ENCODE results near the gene ARID1B. TPM values are rescaled to one million over a fixed set of nuclear protein-coding genes. Genes with fewer than 3 reads are reported as not detected.

ARID1B gene
- total and polyA plus RNA-seq, 2 experiments from 2014 or later = 41.9 to 72.7 TPM

- H3K4me1 ChIP-seq (ENCODE audit: low read depth) = peaks cover 26% of the 10 kb centered on the region
Measured at GRCh38 chr6:157061770-157062594, 284.8 kb downstream of the ARID1B start.

DNA sequence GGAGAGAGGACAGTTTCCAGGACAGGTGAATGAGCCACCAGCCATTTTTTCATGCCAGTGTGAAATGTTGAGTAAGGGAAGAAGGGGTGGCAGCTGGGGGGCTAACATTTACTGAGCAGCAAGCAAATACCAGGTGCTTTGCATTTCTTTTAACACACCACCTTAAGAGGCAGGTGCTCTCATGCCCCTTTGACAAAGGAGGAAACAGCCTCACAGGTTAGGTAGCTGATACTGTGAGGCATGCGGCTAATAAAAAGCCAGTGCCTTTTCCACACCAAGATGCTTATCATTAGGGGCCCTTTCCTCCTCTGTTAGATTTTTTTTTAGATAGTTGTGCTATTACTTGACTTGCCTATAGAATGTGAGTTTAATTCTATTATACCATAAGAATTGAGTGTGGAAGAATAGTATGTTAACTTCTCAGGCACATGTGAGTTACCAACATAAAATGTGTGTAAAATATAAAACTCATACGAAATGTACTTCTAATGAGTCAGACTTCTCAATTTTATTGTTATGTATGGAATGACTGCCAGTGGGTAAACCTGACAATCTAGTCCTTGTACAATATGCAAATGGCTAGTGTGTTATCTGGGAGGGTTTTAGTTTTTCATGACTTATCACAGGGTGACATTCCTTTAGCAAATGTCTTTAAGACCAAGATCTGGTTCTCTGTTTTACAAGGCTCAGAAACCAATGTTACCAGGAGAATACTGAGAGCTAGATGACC, 286.2 kb downstream of the ARID1B start:
- H3K9me3 ChIP-seq (ENCODE audit: low read depth) = no peaks in the 10 kb centered on the region
- TF ChIP-seq, protein P1, sequence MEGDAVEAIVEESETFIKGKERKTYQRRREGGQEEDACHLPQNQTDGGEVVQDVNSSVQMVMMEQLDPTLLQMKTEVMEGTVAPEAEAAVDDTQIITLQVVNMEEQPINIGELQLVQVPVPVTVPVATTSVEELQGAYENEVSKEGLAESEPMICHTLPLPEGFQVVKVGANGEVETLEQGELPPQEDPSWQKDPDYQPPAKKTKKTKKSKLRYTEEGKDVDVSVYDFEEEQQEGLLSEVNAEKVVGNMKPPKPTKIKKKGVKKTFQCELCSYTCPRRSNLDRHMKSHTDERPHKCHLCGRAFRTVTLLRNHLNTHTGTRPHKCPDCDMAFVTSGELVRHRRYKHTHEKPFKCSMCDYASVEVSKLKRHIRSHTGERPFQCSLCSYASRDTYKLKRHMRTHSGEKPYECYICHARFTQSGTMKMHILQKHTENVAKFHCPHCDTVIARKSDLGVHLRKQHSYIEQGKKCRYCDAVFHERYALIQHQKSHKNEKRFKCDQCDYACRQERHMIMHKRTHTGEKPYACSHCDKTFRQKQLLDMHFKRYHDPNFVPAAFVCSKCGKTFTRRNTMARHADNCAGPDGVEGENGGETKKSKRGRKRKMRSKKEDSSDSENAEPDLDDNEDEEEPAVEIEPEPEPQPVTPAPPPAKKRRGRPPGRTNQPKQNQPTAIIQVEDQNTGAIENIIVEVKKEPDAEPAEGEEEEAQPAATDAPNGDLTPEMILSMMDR (IDR thresholded peaks at IDR 0.05; ENCODE audit: low read depth, low read length) = no peak
- no peak overlapping the region for H3K27ac ChIP-seq
- H3K36me3 ChIP-seq = no peaks in the 10 kb centered on the region
- no peak overlapping the region for H3K4me3 ChIP-seq
- no peaks in the 10 kb centered on the region for H3K27me3 ChIP-seq
- DNase-seq (ENCODE audit: low read depth in 1 of 2, low spot score in 1 of 2) = no peak
- H3K4me1 ChIP-seq (ENCODE audit: low read depth) = peaks cover 30% of the 10 kb centered on the region

More at GRCh38 chr6:157061770-157062594, 284.8 kb downstream of the ARID1B start:
- Histone ChIP-seq H3K27ac (no peak overlapping the region), H3K4me3 (no peak overlapping the region), H3K9me3 (ENCODE audit: low read depth) (no peaks in the 10 kb centered on the region), H3K36me3 (no peaks in the 10 kb centered on the region), H3K27me3 (no peaks in the 10 kb centered on the region)
- no peak for DNase-seq (ENCODE audit: low read depth in 1 of 2, low spot score in 1 of 2)
- TF ChIP-seq, protein P1 (IDR thresholded peaks at IDR 0.05; ENCODE audit: low read depth, low read length) = no peak

- Histone ChIP-seq H3K27ac (no peak overlapping the region), H3K27me3 (no peaks in the 10 kb centered on the region), H3K36me3 (no peaks in the 10 kb centered on the region), H3K4me3 (no peak overlapping the region), H3K9me3 (ENCODE audit: low read depth) (no peaks in the 10 kb centered on the region), H3K4me1 (ENCODE audit: low read depth) (peaks cover 34% of the 10 kb centered on the region)
- DNase-seq (ENCODE audit: low read depth in 1 of 2, low spot score in 1 of 2) = no peak
- TF ChIP-seq, protein P1 (IDR thresholded peaks at IDR 0.05; ENCODE audit: low read depth, low read length) = no peak
Measured at GRCh38 chr6:157063923-157064322, 286.7 kb downstream of the ARID1B start.

DNA sequence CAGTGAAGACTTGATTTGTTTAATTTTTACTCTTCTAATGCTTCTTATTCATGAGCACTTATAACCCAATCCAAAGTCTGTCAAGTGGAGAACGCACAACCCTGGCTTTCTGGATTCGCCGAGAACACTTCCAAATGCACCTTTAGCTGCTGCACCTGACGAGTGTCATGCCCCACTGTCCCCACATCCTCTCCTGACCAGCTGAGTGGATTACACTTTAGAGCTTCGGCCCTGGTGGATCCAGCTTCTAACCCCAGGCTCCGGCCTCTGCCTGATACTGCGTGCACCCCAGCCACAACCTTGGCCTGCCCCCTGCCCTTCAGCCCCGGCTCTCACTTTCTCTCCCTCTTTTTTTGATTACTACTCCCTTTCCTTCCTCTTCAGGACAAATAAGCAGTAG, 287.3 kb downstream of the ARID1B start:
- Histone ChIP-seq H3K27ac (no peak overlapping the region), H3K36me3 (no peaks in the 10 kb centered on the region), H3K27me3 (no peaks in the 10 kb centered on the region), H3K4me1 (ENCODE audit: low read depth) (peaks cover 35% of the 10 kb centered on the region), H3K9me3 (ENCODE audit: low read depth) (no peaks in the 10 kb centered on the region), H3K4me3 (no peak overlapping the region)
- DNase-seq (ENCODE audit: low read depth in 1 of 2, low spot score in 1 of 2) = no peak
- TF ChIP-seq, protein P1 (IDR thresholded peaks at IDR 0.05; ENCODE audit: low read depth, low read length) = no peak

DNA sequence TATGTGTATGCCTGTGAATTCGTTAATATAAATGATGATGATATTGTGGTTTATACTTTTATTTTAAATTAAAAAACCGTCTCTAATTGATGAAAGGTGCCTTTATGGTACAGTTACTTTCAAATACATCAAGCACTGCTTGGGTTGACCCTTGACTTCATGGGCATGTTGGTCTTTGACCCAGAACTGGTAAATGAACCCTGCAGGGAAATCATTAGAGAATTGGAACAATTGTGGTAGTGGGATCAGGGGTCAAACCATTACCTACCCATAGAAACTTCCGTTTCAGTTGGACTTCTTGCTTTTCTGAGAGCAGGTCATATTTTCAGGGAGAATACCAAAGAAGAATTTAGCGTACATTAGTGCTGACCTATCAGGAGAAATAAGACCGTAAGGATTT, 288.2 kb downstream of the ARID1B start:
- TF ChIP-seq, protein P1 (IDR thresholded peaks at IDR 0.05; ENCODE audit: low read depth, low read length) = no peak
- Histone ChIP-seq H3K4me1 (ENCODE audit: low read depth) (peaks cover 32% of the 10 kb centered on the region), H3K36me3 (no peaks in the 10 kb centered on the region), H3K9me3 (ENCODE audit: low read depth) (no peaks in the 10 kb centered on the region), H3K27me3 (no peaks in the 10 kb centered on the region), H3K4me3 (no peak overlapping the region), H3K27ac (no peak overlapping the region)
- DNase-seq (ENCODE audit: low read depth in 1 of 2, low spot score in 1 of 2) = no peak
